IMR-90 (cell line): Measurements from ENCODE around the gene THRAP3.
"Not testable (repeated sequence)": the region's sequence is repeated elsewhere in the genome, so short reads cannot be mapped to it uniquely, and the experiment has no call there.

ENCODE experiments used
- CHD1 ChIP-seq: IDR thresholded peaks from 2 replicates; pipeline ENCODE4 v1.6.1; 2012; ENCODE audit warnings: low read depth, low read length, improper control_type of control experiment
- RAD21 ChIP-seq: IDR thresholded peaks from 2 replicates; pipeline ENCODE4 v1.6.1; 2012; ENCODE audit warnings: low read length, improper control_type of control experiment
- TF ChIP-seq, protein P1 (sequence below): conservative IDR thresholded peaks from 2 replicates; pipeline ENCODE4 v1.5.1; 2012; ENCODE audit warnings: mild to moderate bottlenecking, low read depth, low read length, improper control_type of control experiment

- TF ChIP-seq, protein P1, sequence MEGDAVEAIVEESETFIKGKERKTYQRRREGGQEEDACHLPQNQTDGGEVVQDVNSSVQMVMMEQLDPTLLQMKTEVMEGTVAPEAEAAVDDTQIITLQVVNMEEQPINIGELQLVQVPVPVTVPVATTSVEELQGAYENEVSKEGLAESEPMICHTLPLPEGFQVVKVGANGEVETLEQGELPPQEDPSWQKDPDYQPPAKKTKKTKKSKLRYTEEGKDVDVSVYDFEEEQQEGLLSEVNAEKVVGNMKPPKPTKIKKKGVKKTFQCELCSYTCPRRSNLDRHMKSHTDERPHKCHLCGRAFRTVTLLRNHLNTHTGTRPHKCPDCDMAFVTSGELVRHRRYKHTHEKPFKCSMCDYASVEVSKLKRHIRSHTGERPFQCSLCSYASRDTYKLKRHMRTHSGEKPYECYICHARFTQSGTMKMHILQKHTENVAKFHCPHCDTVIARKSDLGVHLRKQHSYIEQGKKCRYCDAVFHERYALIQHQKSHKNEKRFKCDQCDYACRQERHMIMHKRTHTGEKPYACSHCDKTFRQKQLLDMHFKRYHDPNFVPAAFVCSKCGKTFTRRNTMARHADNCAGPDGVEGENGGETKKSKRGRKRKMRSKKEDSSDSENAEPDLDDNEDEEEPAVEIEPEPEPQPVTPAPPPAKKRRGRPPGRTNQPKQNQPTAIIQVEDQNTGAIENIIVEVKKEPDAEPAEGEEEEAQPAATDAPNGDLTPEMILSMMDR, result not testable (repeated sequence)
- TF ChIP-seq CHD1, RAD21: not testable (repeated sequence)
Observed at GRCh38 chr1:36230279-36230678, 6.0 kb downstream of the THRAP3 start.
